NCI-H446 (cell line): ENCODE results near the gene ODAD2.
A peak's percentile ranks its signal among the peaks of the same experiment; 100 is the strongest.
"Not testable (repeated sequence)": the region's sequence is repeated elsewhere in the genome, so short reads cannot be mapped to it uniquely, and the experiment has no call there.

Experiments used
- DNase-seq, 2 experiments: peaks; one replicate each; lab custom pipeline; 2025; lab: John Stamatoyannopoulos, UW

Gene ODAD2

GRCh38 chr10:27969931-27970330 is 28.9 kb downstream of the ODAD2 start:
- DNase-seq: not testable (repeated sequence)

GRCh38 chr10:27959093-27959715 is 39.7 kb downstream of the ODAD2 start:
- no peak for DNase-seq

GRCh38 chr10:27958383-27958782 is 40.5 kb downstream of the ODAD2 start:
- not testable (repeated sequence) for DNase-seq

GRCh38 chr10:27950242-27950564 is 48.7 kb downstream of the ODAD2 start:
- no peak for DNase-seq

- no peak for DNase-seq
Observed at GRCh38 chr10:27949528-27950241, 49.2 kb downstream of the ODAD2 start.

GRCh38 chr10:27948186-27948585 is 50.7 kb downstream of the ODAD2 start:
- DNase-seq: no peak

- DNase-seq: no peak
Observed at GRCh38 chr10:27947540-27947939, 51.3 kb downstream of the ODAD2 start.

GRCh38 chr10:27944005-27944404 is 54.9 kb downstream of the ODAD2 start:
- peak in 1 of 2 experiments; percentile 6 for DNase-seq

- no peak for DNase-seq
Observed at GRCh38 chr10:27914888-27915287, 84.0 kb downstream of the ODAD2 start.

GRCh38 chr10:27912231-27912630 is 86.6 kb downstream of the ODAD2 start:
- DNase-seq: no peak

GRCh38 chr10:27911539-27911938 is 87.3 kb downstream of the ODAD2 start:
- no peak for DNase-seq

GRCh38 chr10:27911011-27911410 is 87.9 kb downstream of the ODAD2 start:
- DNase-seq: no peak

- DNase-seq: no peak
Observed at GRCh38 chr10:27908231-27908630, 90.6 kb downstream of the ODAD2 start.

GRCh38 chr10:27899485-27899884 is 99.4 kb downstream of the ODAD2 start:
- not testable (repeated sequence) for DNase-seq

- no peak for DNase-seq
Observed at GRCh38 chr10:27899058-27899457, 99.8 kb downstream of the ODAD2 start.

GRCh38 chr10:27893358-27893954 is 105.4 kb downstream of the ODAD2 start:
- DNase-seq: no peak

- no peak for DNase-seq
Observed at GRCh38 chr10:27890971-27891370, 107.9 kb downstream of the ODAD2 start.

- no peak for DNase-seq
Observed at GRCh38 chr10:27889518-27889917, 109.4 kb downstream of the ODAD2 start.

- DNase-seq: no peak
Observed at GRCh38 chr10:27884185-27884641, 114.7 kb downstream of the ODAD2 start.

GRCh38 chr10:27878281-27878680 is 120.6 kb downstream of the ODAD2 start:
- DNase-seq: no peak

GRCh38 chr10:27865221-27865635 is 133.7 kb downstream of the ODAD2 start:
- no peak for DNase-seq

GRCh38 chr10:27861781-27862180 is 137.1 kb downstream of the ODAD2 start:
- no peak for DNase-seq

- DNase-seq: no peak
Observed at GRCh38 chr10:27857616-27858015, 141.3 kb downstream of the ODAD2 start.
